ENCODE measurements around the gene CEP85. TPM values are rescaled to one million over a fixed set of nuclear protein-coding genes. Genes with fewer than 3 reads are reported as not detected.

Gene CEP85
- total and polyA plus RNA-seq, 2 of the 13 experiments (the other 11 are each of a cell fraction or from before 2014, with no cell fraction given): 16.1 to 26.7 TPM

DNA sequence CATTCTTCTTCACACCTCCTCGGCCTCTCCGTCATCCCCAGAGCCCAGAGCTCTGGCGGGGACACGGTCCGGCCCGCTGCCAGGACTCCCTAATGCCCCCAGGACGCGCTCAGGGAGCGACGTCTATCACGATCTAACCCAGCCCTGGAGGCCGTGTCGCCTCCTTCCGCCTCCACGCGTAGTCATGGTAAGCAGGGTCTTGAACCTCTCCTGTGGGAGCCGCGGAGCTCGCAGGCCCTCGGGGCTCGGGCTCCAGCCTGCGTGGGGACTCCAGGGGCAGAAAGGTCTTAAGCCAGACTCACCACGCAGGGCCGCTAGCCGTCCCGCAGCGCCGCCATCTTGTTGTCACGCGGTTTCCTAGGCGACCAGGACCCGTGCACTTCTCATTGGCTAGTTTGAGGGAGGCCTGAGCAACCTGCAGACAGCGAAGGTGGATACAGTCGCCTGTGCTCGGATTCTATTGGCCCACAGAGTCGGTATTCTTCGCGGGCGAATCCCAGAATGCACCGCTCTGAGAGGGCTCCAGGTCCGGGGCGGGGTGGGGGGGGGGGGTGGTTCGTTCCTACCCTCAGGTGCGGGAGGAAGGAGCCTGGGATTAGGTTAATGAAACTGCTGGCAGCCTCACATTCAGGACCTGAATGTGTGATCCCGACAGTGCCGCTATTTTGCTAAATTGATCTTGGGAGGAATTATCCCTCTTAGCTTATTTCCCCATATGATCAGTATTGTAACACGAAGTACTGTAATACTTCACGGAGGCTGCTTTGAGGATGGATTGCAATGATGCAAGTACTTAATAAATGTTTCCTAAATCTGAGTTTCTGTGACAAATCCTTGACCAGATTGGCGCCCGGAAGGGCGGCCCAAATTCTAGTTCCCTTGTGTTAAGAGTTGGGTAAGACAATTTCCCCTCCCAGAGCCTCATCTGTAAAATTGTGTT is 72.6 kb downstream of the CEP85 start, which contains the start of gene UBXN11 (continued):
- TF ChIP-seq, protein P1, sequence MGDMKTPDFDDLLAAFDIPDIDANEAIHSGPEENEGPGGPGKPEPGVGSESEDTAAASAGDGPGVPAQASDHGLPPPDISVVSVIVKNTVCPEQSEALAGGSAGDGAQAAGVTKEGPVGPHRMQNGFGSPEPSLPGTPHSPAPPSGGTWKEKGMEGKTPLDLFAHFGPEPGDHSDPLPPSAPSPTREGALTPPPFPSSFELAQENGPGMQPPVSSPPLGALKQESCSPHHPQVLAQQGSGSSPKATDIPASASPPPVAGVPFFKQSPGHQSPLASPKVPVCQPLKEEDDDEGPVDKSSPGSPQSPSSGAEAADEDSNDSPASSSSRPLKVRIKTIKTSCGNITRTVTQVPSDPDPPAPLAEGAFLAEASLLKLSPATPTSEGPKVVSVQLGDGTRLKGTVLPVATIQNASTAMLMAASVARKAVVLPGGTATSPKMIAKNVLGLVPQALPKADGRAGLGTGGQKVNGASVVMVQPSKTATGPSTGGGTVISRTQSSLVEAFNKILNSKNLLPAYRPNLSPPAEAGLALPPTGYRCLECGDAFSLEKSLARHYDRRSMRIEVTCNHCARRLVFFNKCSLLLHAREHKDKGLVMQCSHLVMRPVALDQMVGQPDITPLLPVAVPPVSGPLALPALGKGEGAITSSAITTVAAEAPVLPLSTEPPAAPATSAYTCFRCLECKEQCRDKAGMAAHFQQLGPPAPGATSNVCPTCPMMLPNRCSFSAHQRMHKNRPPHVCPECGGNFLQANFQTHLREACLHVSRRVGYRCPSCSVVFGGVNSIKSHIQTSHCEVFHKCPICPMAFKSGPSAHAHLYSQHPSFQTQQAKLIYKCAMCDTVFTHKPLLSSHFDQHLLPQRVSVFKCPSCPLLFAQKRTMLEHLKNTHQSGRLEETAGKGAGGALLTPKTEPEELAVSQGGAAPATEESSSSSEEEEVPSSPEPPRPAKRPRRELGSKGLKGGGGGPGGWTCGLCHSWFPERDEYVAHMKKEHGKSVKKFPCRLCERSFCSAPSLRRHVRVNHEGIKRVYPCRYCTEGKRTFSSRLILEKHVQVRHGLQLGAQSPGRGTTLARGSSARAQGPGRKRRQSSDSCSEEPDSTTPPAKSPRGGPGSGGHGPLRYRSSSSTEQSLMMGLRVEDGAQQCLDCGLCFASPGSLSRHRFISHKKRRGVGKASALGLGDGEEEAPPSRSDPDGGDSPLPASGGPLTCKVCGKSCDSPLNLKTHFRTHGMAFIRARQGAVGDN (CRISPR knock-in tag; IDR thresholded peaks at IDR 0.05): peak; percentile 66
- TF ChIP-seq ZFY (CRISPR knock-in tag; IDR thresholded peaks at IDR 0.05): peak; percentile 81
- no peak for TF ChIP-seq XRCC5 (optimal IDR thresholded peaks at IDR 0.05; ENCODE audit: low read length)
- TF ChIP-seq HDAC2 (CRISPR knock-in tag; IDR thresholded peaks at IDR 0.05): peak; percentile 65; the same call in 1 of the 2 replicates
- TF ChIP-seq ZNF335 (CRISPR knock-in tag; IDR thresholded peaks at IDR 0.05): no peak
- no peak for TF ChIP-seq AKAP8 (CRISPR knock-in tag; IDR thresholded peaks at IDR 0.05)
- no peak for TF ChIP-seq ZSCAN25 (CRISPR knock-in tag; IDR thresholded peaks at IDR 0.05)
- peak; percentile 94; the same call in 2 of the 3 replicates for TF ChIP-seq MXI1 (IDR thresholded peaks at IDR 0.05; ENCODE audit: borderline replicate concordance, low read depth, low read length)
- no peak for TF ChIP-seq ZKSCAN5 (CRISPR knock-in tag; IDR thresholded peaks at IDR 0.05)
- peak; percentile 94 for TF ChIP-seq GATAD1 (CRISPR knock-in tag; IDR thresholded peaks at IDR 0.05)
- TF ChIP-seq HCFC1 (IDR thresholded peaks at IDR 0.05; ENCODE audit: low read depth, low read length): peak; percentile 47; the same call in 1 of the 2 replicates
- no peak for TF ChIP-seq RBM39 (IDR thresholded peaks at IDR 0.05; ENCODE audit: low read depth, low read length, poor library complexity, severe bottlenecking)
- TF ChIP-seq, protein P2, sequence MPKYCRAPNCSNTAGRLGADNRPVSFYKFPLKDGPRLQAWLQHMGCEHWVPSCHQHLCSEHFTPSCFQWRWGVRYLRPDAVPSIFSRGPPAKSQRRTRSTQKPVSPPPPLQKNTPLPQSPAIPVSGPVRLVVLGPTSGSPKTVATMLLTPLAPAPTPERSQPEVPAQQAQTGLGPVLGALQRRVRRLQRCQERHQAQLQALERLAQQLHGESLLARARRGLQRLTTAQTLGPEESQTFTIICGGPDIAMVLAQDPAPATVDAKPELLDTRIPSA (CRISPR knock-in tag; IDR thresholded peaks at IDR 0.05; ENCODE audit: borderline replicate concordance): no peak
- no peak for TF ChIP-seq TSC22D2 (CRISPR knock-in tag; IDR thresholded peaks at IDR 0.05; ENCODE audit: borderline replicate concordance)
- TF ChIP-seq, protein P3, sequence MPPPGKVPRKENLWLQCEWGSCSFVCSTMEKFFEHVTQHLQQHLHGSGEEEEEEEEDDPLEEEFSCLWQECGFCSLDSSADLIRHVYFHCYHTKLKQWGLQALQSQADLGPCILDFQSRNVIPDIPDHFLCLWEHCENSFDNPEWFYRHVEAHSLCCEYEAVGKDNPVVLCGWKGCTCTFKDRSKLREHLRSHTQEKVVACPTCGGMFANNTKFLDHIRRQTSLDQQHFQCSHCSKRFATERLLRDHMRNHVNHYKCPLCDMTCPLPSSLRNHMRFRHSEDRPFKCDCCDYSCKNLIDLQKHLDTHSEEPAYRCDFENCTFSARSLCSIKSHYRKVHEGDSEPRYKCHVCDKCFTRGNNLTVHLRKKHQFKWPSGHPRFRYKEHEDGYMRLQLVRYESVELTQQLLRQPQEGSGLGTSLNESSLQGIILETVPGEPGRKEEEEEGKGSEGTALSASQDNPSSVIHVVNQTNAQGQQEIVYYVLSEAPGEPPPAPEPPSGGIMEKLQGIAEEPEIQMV (CRISPR knock-in tag; IDR thresholded peaks at IDR 0.05; ENCODE audit: low read depth): no peak
- peak; percentile 39; the same call in 1 of the 2 replicates for TF ChIP-seq RXRB (CRISPR knock-in tag; IDR thresholded peaks at IDR 0.05; ENCODE audit: borderline replicate concordance)
- TF ChIP-seq, protein P4, sequence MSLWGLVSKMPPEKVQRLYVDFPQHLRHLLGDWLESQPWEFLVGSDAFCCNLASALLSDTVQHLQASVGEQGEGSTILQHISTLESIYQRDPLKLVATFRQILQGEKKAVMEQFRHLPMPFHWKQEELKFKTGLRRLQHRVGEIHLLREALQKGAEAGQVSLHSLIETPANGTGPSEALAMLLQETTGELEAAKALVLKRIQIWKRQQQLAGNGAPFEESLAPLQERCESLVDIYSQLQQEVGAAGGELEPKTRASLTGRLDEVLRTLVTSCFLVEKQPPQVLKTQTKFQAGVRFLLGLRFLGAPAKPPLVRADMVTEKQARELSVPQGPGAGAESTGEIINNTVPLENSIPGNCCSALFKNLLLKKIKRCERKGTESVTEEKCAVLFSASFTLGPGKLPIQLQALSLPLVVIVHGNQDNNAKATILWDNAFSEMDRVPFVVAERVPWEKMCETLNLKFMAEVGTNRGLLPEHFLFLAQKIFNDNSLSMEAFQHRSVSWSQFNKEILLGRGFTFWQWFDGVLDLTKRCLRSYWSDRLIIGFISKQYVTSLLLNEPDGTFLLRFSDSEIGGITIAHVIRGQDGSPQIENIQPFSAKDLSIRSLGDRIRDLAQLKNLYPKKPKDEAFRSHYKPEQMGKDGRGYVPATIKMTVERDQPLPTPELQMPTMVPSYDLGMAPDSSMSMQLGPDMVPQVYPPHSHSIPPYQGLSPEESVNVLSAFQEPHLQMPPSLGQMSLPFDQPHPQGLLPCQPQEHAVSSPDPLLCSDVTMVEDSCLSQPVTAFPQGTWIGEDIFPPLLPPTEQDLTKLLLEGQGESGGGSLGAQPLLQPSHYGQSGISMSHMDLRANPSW (CRISPR knock-in tag; IDR thresholded peaks at IDR 0.05; ENCODE audit: borderline replicate concordance): no peak
- TF ChIP-seq POLR2AphosphoS2 (IDR thresholded peaks at IDR 0.05; ENCODE audit: low read depth, low read length): no peak
- no peak for TF ChIP-seq NCOA5 (CRISPR knock-in tag; IDR thresholded peaks at IDR 0.05)
- peak; percentile 61; the same call in 1 of the 2 replicates for TF ChIP-seq DMAP1 (CRISPR knock-in tag; IDR thresholded peaks at IDR 0.05)

All from HepG2 (cell line).